Nephron progenitor cell (in vitro differentiated cells): ENCODE data around the gene KDM1A.

Source experiments
- DNase-seq: peaks from one replicate; pipeline ENCODE4 v3.0.0; 2021
- H3K27ac Mint-ChIP-seq: 2 replicates; pipeline ENCODE4 v1.8.0; 2021; ENCODE audit warnings: mild to moderate bottlenecking, moderate library complexity, mixed read lengths
- H3K27me3 Mint-ChIP-seq: 2 replicates; pipeline ENCODE4 v1.8.0; 2021; ENCODE audit warnings: mild to moderate bottlenecking, low read depth, mixed read lengths; ENCODE audit not compliant: poor library complexity
- H3K36me3 Mint-ChIP-seq: 2 replicates; pipeline ENCODE4 v1.8.0; 2021; ENCODE audit warnings: low read depth, mixed read lengths
- H3K4me1 Mint-ChIP-seq: 2 replicates; pipeline ENCODE4 v1.8.0; 2021; ENCODE audit warnings: mixed read lengths
- H3K4me3 Mint-ChIP-seq: 2 replicates; pipeline ENCODE4 v1.8.0; 2021; ENCODE audit warnings: mild to moderate bottlenecking, moderate library complexity, mixed read lengths
- H3K9me3 Mint-ChIP-seq: 2 replicates; pipeline ENCODE4 v1.8.0; 2021; ENCODE audit warnings: mild to moderate bottlenecking, moderate library complexity, mixed read lengths
- TF ChIP-seq, protein P1 (sequence below): fragments of 200-600 bp; sonication (generic); IDR thresholded peaks from 2 replicates; pipeline ENCODE4 v1.5.0; 2021; ENCODE audit warnings: antibody characterized with exemption

Gene KDM1A

DNA sequence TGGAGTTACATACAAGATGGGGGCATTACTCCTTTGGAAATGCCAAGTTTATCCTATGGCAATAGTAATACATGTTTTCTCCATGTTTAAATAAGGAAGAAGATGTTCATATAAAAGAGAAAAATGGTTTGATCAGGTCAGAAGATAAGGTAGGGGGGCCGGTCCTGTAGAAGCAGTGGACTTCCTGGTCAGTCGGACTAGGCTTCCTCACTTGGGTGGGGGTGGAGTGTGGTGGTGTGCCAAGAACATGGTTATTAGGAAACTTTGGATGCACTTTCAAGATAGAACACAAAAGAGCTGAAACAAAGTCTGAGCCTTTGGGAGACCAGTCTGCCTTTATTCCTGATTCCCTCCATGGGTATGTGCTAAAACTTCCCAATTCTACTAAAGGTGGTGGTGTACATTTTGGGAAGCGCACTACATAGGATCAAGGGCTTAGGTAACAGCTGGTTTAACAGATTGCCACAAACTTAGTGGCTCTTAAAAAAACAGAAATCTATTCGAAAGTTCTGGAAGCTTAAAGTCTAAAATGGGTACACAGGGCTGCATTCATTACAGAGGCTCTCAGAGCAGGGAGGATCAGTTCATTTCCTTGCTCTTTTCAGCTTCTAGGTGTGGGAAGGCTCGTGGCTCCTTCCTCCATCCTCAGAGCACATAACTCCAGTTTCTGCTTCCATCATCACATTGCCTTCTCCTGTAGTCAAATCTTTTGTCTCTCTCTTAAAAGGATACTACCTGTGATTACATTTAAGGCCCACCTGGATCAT lies 64.6 kb downstream of the KDM1A start:
- H3K27me3 Mint-ChIP-seq: peaks cover 6% of the 10 kb centered on the region
- H3K4me3 Mint-ChIP-seq: no peak overlapping the region
- no peaks in the 10 kb centered on the region for H3K9me3 Mint-ChIP-seq
- DNase-seq: no peak
- TF ChIP-seq, protein P1, sequence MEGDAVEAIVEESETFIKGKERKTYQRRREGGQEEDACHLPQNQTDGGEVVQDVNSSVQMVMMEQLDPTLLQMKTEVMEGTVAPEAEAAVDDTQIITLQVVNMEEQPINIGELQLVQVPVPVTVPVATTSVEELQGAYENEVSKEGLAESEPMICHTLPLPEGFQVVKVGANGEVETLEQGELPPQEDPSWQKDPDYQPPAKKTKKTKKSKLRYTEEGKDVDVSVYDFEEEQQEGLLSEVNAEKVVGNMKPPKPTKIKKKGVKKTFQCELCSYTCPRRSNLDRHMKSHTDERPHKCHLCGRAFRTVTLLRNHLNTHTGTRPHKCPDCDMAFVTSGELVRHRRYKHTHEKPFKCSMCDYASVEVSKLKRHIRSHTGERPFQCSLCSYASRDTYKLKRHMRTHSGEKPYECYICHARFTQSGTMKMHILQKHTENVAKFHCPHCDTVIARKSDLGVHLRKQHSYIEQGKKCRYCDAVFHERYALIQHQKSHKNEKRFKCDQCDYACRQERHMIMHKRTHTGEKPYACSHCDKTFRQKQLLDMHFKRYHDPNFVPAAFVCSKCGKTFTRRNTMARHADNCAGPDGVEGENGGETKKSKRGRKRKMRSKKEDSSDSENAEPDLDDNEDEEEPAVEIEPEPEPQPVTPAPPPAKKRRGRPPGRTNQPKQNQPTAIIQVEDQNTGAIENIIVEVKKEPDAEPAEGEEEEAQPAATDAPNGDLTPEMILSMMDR: no peak
- peaks cover 92% of the 10 kb centered on the region for H3K36me3 Mint-ChIP-seq
- H3K27ac Mint-ChIP-seq: peak overlapping the region; percentile 64
- no peaks in the 10 kb centered on the region for H3K4me1 Mint-ChIP-seq

- TF ChIP-seq, protein P1: no peak
- peaks cover 6% of the 10 kb centered on the region for H3K27me3 Mint-ChIP-seq
- H3K27ac Mint-ChIP-seq: peak overlapping the region; percentile 76
- H3K9me3 Mint-ChIP-seq: no peaks in the 10 kb centered on the region
- no peaks in the 10 kb centered on the region for H3K4me1 Mint-ChIP-seq
- H3K36me3 Mint-ChIP-seq: peaks cover 83% of the 10 kb centered on the region
- no peak for DNase-seq
- H3K4me3 Mint-ChIP-seq: no peak overlapping the region
These were observed 65.6 kb downstream of the KDM1A start for GRCh38 chr1:23084880-23085279.

DNA sequence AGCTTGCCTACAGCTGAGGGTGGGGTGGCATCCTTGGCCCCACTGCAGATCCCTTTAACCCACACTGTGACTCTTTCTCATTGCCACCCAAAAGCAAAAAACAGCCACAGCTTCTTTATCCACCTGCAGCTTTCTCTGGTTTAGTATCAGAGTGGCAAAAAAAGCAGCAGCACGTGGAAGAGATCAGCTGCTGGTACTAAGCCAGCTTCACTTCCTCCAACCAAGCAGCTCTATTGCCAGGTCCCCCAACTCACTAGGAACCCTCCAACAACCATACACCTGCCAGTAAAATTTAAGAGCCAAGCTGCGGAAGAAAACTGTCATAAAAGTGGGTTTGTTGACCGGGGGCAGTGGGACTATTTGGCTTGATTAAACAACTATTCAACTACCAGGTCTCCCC lies 66.4 kb downstream of the KDM1A start:
- H3K27ac Mint-ChIP-seq: peak overlapping the region; percentile 96
- DNase-seq: no peak
- H3K4me3 Mint-ChIP-seq: no peak overlapping the region
- H3K4me1 Mint-ChIP-seq: no peaks in the 10 kb centered on the region
- peaks cover 80% of the 10 kb centered on the region for H3K36me3 Mint-ChIP-seq
- no peaks in the 10 kb centered on the region for H3K9me3 Mint-ChIP-seq
- TF ChIP-seq, protein P1: no peak
- H3K27me3 Mint-ChIP-seq: peaks cover 6% of the 10 kb centered on the region

GRCh38 chr1:23088027-23088426 lies 68.8 kb downstream of the KDM1A start:
- no peak for DNase-seq
- Mint-ChIP-seq H3K36me3 (peaks cover 66% of the 10 kb centered on the region), H3K27me3 (peaks cover 6% of the 10 kb centered on the region), H3K4me1 (no peaks in the 10 kb centered on the region), H3K27ac (peak overlapping the region; percentile 82), H3K4me3 (no peak overlapping the region), H3K9me3 (no peaks in the 10 kb centered on the region)
- TF ChIP-seq, protein P1: no peak

GRCh38 chr1:23090056-23090455 lies 70.8 kb downstream of the KDM1A start:
- Mint-ChIP-seq H3K4me1 (peaks cover 6% of the 10 kb centered on the region), H3K4me3 (no peak overlapping the region), H3K27ac (no peak overlapping the region), H3K9me3 (no peaks in the 10 kb centered on the region), H3K36me3 (peaks cover 66% of the 10 kb centered on the region), H3K27me3 (peaks cover 6% of the 10 kb centered on the region)
- TF ChIP-seq, protein P1: no peak
- DNase-seq: no peak

DNA sequence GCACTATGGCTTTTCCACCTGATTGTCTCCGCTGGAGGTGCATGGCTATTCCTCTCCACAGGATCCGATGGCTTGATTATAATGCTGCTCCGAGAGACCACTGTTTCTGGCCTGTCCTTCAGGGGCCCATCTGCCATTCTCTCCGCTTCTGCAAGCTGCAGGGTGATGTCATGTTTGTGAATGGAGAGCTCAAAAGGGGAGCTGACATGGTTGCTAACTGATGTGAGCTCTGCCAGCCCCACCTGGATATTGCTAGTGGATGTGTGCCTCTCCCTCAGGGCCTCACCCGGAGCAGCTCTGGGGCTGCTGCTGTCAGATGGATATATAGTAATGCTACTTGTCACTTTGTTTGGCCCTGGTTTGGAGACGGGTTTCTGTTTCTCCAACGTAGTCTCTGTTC lies 72.3 kb downstream of the KDM1A start:
- Mint-ChIP-seq H3K36me3 (peaks cover 69% of the 10 kb centered on the region), H3K4me1 (peaks cover 6% of the 10 kb centered on the region), H3K4me3 (no peak overlapping the region), H3K27ac (no peak overlapping the region), H3K27me3 (peaks cover 3% of the 10 kb centered on the region), H3K9me3 (peaks cover 5% of the 10 kb centered on the region)
- no peak for DNase-seq
- TF ChIP-seq, protein P1: no peak
